Hypothalamus (tissue), 51 donors: Measurements from ENCODE around the gene HNRNPC.
"Not testable (repeated sequence)": the region's sequence is repeated elsewhere in the genome, so short reads cannot be mapped to it uniquely, and the experiment has no call there.

ENCODE experiments used
- DNase-seq, 51 donors: peaks; one replicate each; lab custom pipeline; 2025; lab: John Stamatoyannopoulos, UW

Gene HNRNPC

DNA sequence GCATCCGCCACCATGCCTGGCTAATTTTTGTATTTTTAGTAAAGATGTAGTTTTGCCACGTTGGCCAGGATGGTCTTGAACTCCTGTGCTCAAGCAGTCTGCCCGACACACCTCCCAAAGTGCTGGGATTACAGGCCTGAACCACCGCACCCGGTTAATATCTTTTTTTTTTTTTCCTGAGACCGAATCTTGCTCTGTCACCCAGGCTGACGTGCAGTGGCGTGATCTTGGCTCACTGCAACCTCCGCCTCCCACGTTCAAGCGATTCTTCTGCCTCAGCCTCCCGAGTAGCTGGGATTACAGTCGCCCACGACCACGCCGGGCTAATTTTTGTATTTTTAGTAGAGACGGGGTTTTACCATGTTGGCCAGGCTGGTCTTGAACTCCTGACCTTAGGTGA, 3.4 kb upstream of the HNRNPC start:
- not testable (repeated sequence) for DNase-seq

DNA sequence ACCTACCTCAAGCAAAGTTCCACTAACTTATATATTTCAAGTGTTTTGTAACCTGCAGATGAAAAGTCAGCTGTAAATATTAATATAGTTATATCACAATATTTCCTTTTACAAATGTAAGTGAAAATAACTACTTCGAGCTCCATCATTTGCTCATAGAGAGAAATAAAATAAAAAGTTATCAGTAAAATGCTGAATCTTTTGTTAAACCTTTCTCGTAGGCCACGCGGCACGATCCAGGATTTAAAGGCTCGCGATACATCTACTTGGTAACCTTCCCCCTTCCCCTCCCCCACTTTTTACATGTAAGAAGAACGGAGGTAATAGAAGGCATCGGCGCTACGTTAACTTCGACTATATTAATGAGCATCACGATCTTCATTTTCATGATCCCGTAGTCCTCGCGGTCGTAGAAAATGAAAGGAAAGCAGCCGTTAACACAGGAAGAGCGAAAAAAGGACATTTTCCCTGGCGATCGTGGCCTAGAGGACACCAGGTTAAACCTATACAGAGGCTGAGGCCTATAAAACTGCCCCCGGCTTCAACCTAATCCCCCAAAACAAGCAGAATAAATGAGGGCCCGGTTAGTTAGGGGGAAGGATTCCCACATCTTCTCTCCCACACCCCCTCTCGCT, 508 bp downstream of the HNRNPC start:
- DNase-seq: peak in 7 of 51 donors; percentile 12 to 49 (median 24)

- DNase-seq: peak in 1 of 51 donors; percentile 4
These were observed 1.2 kb downstream of the HNRNPC start for GRCh38 chr14:21267886-21268616.

GRCh38 chr14:21267431-21267845, 1.8 kb downstream of the HNRNPC start:
- DNase-seq: no peak

DNA sequence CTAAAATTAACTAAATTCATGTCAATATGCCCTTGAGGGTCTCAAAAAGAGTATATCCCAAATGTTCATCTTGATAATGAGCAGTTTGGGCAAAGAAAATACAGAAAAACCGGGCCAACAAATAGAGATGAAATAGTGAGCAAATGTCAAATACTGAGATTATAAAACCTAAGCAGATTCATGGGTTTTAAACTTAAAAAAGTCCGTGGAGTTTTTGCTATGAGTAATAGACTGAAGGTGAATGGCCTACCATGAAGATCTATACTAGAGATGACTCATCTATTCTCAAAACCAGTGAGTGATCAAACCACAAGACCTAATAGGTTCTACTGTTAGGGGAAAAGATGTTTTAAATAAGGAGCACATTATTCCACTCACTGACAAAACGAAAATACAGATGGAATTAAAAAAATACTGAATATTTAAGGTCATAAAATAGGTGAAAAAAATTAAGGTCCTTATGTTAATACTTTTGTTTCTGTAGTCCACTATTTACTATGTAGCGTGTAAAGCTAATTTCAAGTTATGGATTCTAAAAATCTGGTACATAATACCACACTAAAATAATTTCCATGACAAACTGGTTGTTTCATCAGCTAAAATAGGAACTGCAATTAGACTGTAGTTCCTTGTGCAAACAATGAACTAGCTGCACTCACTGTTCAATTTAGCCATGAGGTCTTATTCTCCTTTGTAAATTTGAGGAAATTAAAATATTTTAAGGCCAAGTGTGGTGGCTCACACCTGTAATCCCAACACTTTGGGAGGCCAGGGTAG, 5.0 kb downstream of the HNRNPC start:
- DNase-seq: no peak

DNA sequence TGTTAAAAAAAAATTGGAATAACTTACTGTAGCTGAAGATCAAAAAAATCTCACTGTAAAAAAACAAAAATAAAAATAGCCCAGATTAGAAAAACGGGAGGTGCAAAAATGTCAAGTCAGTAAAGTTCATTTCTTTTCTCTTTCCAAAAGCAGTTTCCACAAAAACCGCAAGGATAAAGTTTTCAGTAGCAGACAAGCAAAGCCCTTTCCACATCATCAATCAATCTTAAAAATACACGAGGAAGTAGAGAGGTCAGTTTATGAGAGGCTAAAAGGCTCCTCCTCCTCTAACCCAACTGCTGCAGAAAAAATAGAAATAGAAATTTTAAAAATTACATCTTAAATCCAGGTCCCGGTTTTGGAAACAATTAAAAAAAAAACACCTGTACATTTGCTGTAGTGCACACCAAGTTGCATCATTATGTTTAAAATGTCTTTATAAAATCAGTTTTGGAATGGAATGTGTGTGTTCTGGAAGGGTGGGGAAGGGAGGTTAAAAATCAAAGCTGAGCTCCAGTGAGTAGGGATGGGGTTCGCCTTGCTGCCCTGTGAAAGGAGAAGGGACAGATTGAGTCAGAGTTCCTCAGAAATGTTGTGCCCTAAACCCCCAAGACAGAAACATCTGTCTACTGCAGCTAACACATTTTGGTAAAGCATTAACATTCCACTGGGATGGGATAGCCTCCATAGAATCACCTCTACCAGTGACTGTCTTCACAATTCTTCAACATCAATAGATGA, 5.8 kb downstream of the HNRNPC start:
- no peak for DNase-seq

- no peak for DNase-seq
These were observed 6.8 kb downstream of the HNRNPC start for GRCh38 chr14:21262410-21262809.

DNA sequence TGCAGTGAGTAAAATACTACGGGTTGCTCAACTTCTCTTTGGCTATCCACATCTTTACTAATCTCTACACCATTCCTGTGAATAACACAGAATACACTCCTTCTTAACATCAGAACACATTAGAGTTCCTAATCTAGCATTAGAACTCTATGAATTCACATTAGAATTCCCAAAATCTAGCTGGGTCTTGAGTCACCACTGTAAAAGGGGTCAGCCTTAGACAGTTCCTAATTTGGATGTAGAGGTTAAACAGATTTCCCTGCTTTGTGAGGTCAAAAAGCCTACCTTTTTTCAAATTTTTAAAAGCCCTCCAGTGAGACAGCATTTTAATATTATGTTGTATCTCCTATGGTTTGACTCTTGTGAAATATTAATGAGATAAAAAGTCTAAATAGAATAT, 7.4 kb downstream of the HNRNPC start:
- no peak for DNase-seq

- DNase-seq: no peak
These were observed 10.1 kb downstream of the HNRNPC start for GRCh38 chr14:21258889-21259787.

- DNase-seq: no peak
These were observed 11.0 kb downstream of the HNRNPC start for GRCh38 chr14:21258005-21258888.

DNA sequence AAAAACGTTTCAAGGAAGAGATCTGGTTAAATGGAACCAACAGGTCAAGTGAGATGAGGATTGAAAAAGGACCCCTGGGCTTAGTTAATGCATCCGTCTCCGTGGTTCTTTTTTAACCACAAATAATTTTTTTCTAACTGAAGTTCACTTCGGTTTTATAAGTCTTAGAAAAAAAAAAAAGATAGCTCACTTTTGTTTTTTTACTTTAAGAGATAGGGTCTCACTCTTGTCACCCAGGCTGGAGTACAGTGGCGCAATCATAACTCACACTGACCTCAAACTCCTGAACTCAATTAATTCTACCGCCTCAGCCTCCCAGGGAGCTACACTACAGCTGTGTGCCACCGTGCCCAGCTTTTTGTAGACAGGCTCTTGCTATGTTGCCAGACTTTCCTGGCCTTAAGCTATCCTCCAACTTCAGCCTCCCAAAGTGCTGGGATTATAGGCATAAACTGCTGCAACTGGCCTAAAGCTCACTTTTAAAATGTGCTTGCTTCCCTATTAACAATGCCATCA, 11.8 kb downstream of the HNRNPC start:
- DNase-seq: no peak

DNA sequence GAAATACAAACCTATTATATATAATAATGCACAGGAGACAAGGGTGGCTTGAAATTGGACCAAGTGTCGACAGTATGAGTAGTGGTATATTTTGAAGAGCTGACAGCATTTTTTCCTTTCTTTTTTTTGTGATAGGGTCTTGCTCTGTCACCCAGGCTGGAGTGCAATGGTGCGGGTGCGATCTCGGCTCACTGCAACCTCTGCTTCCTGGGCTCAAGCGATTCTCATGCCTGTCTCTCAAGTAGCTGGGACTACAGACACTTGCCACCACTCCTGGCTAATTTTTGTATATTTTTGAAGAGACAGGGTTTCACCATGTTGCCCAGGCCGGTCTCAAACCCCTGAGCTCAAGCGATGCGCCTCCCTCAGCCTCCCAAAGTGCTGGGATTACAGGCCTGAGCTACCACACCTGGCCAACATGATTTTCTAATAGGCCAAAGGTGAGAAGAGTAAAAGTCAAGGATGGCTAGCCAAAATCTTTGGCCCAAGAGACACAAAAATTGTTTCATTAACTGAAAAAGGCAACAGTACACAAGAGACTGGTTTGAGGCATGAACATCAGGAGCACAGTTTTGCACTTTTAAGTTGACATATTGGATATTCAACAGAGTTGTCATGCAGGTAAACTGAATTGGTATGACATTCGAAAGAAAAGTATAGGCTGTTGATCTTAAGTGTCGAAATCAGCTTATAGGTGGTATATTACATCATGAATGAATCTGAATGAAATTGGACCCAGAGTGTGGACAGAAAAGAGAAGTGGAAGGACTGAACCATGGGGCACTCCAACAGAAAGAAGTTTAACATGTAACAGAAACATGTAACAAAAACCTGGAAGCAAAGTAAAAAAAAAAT, 12.5 kb downstream of the HNRNPC start:
- DNase-seq: no peak

DNA sequence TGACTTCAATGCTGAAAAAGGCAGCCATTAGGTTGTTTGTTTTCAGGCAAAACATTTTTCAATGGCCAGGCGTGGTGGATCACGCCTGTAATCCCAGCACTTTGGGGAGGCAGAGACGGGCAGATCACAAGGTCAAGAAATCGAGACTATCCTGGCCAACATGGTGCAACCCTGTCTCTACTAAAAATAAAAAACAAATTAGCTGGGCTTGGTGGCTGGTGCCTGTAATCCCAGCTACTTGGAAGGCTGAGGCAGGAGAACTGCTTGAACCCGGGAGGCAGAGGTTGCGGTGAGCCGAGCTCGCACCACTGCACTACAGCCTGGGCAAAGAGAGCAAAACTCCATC, 13.2 kb downstream of the HNRNPC start:
- DNase-seq: not testable (repeated sequence)

DNA sequence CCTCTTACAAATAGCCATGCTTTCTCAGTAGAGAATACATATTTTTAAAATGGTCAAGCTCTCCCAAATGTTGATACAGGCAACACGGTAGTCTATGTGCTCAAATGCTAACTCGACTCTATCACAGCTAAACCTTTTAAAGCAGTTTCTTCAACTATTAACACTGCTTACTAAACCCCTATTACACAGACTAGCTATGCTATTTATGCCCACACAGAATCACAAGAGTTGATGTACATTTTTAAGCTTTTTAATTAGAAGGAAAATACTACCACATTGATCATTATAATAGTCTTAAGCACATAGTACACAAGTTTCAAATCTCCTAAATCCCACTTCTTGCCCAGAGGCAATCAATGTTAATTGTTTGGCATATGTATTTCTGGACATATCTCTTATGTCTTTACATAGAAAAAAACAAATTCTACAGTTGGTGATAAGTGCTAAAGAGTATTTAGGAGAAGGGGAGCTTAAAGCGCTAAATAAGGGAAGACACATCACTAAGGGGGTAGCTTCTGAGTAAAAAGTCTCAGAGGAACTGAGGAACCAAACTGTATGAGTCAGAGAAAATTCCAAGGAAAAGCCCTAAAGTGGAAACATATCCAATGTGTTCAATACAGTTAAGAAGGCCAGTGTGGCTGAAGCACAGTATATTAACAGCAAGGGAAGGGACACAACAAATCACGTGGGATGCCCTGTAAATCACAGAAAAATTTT, 13.7 kb downstream of the HNRNPC start:
- DNase-seq: no peak

DNA sequence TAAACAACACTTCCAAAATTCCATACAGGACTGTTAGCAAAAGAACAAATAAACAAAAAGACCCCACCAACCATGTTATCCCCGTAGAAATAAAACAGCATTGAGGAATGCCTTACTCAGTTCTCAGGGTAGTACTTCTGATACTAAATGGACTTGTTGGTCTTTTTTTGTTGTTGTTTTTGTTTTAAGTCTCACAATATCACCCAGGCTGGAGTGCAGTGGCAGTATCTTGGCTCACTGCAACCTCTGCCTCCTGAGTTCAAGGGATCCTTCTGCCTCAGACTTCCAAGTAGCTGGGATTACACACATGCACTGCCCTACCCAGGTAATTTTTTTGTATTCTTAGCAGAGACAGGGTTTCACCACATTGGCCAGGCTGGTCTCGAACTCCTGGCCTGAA, 17.1 kb downstream of the HNRNPC start:
- DNase-seq: no peak

- DNase-seq: no peak
These were observed 18.0 kb downstream of the HNRNPC start for GRCh38 chr14:21251215-21251614.

- DNase-seq: no peak
These were observed 20.4 kb downstream of the HNRNPC start for GRCh38 chr14:21248739-21249411.
